Body of pancreas (tissue), 4 donors: ENCODE results near the gene UPF2.

Experiments
- POLR2A ChIP-seq, 3 donors: fragments of 450-650 bp; IDR thresholded peaks; one replicate each; pipeline ENCODE4 v1.6.1; 2016; ENCODE audit warnings: antibody characterized with exemption in 3 of 3, mild to moderate bottlenecking in 2 of 3
- TF ChIP-seq, protein P1 (sequence below), 7 experiments: fragments of 450-650 bp in 4 of 7; fragments of 200-600 bp in 3 of 7; sonication (generic) in 3 of 7; IDR thresholded peaks; one replicate each; pipeline ENCODE4 v1.5.1; 2016 to 2019; ENCODE audit warnings: antibody characterized with exemption in 7 of 7

DNA sequence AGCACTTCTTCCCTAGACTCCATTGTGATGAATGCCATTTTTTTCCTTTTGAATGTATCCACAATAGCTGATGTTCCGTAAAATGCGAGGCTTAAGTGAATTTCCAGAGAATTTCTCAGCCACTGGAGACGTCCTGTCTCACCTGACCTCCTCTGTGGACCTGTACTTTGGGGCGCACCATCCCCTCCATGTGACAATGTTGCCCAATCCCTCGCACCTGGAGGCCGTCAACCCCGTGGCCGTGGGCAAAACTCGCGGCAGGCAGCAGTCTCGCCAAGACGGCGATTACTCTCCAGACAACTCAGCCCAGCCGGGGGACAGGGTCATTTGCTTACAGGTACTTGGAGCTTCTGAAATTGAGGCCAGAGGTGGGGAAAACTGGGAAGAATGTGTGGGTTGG, 46.3 kb upstream of the UPF2 start:
- TF ChIP-seq, protein P1, sequence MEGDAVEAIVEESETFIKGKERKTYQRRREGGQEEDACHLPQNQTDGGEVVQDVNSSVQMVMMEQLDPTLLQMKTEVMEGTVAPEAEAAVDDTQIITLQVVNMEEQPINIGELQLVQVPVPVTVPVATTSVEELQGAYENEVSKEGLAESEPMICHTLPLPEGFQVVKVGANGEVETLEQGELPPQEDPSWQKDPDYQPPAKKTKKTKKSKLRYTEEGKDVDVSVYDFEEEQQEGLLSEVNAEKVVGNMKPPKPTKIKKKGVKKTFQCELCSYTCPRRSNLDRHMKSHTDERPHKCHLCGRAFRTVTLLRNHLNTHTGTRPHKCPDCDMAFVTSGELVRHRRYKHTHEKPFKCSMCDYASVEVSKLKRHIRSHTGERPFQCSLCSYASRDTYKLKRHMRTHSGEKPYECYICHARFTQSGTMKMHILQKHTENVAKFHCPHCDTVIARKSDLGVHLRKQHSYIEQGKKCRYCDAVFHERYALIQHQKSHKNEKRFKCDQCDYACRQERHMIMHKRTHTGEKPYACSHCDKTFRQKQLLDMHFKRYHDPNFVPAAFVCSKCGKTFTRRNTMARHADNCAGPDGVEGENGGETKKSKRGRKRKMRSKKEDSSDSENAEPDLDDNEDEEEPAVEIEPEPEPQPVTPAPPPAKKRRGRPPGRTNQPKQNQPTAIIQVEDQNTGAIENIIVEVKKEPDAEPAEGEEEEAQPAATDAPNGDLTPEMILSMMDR (IDR thresholded peaks at IDR 0.05), result no peak
- TF ChIP-seq POLR2A (IDR thresholded peaks at IDR 0.05), result no peak
